Non-pigmented ciliary epithelial cell (primary cell): ENCODE results near the gene MCM5.
A peak's percentile ranks its signal among the peaks of the same experiment; 100 is the strongest.

ENCODE experiments used
- DNase-seq: peaks from one replicate; pipeline ENCODE4 v3.0.0-alpha.2; 2010; ENCODE audit warnings: low read depth

MCM5 gene

DNA sequence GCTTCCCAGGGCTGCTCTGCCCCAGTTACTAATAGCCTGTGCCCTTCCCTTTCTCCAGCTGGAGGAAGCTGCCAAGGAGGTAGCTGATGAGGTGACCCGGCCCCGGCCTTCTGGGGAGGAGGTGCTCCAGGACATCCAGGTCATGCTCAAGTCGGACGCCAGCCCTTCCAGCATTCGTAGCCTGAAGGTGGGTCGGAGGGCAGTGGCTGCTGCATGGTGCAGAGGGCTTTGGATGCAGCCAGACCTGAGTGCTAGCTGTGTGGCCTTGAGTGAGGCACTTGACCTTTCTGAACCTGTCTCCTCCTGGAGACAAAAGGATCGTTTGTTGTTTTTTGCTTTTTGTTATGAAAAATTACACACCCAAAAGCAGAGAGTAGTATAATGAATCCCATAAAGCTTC is 3.4 kb downstream of the MCM5 start:
- no peak for DNase-seq

DNA sequence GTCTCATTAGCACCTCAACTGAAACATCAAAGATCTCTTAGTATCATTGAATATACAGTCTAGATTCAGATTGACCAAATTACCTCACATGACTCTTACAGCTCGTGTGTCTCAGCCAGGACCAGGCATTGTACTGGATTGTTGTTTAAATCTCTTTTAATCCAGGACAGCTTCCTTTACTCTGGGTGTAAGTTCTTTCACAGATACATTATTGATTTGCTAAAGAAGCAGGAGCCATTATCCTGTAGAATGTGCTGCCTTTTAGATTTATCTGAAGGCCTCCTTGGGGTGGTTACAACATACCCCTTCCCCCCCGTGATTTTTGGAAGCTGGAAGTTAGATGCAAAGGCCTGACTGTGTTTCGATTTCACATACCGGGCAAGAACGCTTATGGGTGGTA is 4.2 kb downstream of the MCM5 start:
- DNase-seq: no peak

DNA sequence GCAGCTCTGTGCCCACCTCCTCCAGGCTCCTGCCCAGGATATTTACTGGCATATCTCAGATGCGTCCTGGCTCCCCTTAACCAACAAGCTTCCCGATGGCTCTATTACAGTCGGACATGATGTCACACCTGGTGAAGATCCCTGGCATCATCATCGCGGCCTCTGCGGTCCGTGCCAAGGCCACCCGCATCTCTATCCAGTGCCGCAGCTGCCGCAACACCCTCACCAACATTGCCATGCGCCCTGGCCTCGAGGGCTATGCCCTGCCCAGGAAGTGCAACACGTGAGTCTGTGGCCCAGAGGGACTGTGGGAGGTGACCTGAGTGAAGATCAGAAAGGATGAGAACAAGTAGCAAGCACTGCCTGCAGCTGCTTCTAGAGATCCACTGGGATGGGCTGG is 6.5 kb downstream of the MCM5 start:
- DNase-seq: no peak

DNA sequence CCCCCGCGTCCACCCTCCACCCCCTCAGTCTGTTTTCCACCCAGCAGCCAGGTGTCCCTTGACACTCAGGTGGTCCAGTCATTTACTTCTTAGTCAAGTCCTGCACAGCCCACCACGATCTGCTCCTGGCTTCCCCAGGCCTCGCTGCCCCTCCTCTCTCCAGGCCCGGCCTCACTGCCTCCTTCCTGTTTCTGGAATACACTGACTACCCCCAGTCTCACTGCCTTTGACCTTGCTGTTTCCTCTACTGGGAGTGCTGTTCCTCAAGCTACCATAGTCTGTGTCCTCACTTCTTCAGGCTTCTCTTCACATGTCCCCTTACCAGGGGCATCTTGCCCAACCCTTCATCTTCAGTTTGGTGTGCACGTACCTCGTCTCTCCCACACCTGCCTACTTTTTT is 7.4 kb downstream of the MCM5 start:
- DNase-seq: no peak

GRCh38 chr22:35409783-35410662 is 10.1 kb downstream of the MCM5 start:
- no peak for DNase-seq

- no peak for DNase-seq
Observed at GRCh38 chr22:35410663-35411034, 10.7 kb downstream of the MCM5 start.

DNA sequence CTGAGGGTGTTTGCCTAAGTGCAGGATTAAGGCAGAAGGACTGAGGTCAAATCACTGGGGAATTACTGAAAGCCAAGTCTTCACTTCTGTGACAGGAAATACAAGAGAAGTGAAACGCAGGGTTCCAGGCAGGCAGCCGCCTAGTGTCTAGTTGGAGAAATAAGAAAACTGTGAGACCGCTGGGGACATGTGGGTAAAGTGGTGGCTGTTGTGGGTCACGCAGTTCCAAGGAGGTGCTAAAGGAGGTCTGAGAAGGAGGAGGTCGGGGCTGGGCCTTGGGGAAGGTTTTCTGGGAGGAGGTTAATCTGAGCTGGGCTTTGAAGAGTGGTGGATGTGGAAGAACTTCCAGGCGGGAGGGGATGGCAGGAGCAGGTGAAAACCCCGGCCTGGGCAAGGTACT is 11.2 kb downstream of the MCM5 start:
- no peak for DNase-seq

- no peak for DNase-seq
Observed at GRCh38 chr22:35413624-35414023, 13.7 kb downstream of the MCM5 start.

GRCh38 chr22:35417606-35418005 is 17.7 kb downstream of the MCM5 start:
- DNase-seq: no peak

DNA sequence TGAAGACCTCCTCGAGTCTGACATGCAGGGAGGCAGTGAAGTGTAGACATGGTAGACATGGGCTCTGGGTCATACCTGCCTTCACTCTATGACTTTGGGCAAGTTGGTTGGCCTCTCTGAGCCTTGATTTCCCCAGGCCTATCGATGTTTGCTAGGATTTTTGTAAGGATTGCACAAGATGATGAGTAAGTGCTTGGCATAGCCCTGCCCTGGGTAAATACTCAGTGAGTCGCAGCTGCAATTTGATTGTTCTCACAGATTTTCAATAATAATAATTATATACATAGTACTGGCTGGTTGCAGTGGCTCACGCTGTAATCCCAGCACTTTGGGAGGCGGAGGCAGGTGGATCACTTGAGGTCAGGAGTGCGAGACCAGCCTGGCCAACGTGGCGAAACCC is 18.1 kb downstream of the MCM5 start:
- no peak for DNase-seq

GRCh38 chr22:35418731-35419130 is 18.8 kb downstream of the MCM5 start:
- no peak for DNase-seq

DNA sequence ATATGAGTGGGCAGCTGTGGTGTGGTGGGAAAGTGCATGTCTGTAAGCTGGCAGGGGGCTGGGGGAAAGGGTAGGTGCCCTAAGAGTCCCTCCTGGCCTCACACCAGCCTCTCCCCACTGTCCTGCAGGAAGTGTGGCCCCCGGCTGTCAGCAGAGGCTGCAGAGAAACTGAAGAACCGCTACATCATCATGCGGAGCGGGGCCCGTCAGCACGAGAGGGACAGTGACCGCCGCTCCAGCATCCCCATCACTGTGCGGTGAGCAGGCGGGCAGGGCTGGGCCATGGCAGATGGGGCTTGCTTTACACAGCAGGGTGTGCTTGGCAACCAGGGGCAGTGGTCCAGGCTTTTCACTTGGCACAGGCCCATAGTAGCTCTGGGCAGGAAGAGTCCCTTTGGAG is 19.8 kb downstream of the MCM5 start:
- DNase-seq: no peak

- no peak for DNase-seq
Observed at GRCh38 chr22:35421121-35421520, 21.2 kb downstream of the MCM5 start.

GRCh38 chr22:35422145-35422544 is 22.2 kb downstream of the MCM5 start:
- DNase-seq: no peak

GRCh38 chr22:35422936-35423335 is 23.0 kb downstream of the MCM5 start:
- no peak for DNase-seq

GRCh38 chr22:35424081-35424480 is 24.1 kb downstream of the MCM5 start:
- no peak for DNase-seq

DNA sequence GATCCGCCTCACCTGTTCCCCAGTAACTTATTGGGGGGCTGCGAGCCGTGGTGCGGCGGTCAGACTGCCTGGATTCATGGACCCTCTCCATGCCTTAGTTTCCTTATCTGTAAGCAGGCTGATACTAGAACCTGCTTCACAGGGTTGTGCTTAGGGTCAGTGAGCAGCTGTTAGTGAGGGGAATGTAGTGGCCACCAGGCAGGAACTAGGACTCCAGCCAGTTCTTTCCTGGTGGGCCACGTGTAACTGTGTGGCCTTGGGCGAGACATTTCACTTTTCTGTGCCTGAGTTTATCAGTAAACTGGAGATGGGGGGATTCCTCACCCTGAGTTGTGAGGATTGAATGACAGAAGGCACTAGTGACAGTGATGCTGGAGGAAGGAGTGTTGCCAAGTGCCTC is 24.8 kb downstream of the MCM5 start:
- no peak for DNase-seq

- DNase-seq: no peak
Observed at GRCh38 chr22:35425546-35425945, 25.6 kb downstream of the MCM5 start.

- DNase-seq: no peak
Observed at GRCh38 chr22:35425971-35426800, 26.2 kb downstream of the MCM5 start.

GRCh38 chr22:35426801-35427140 is 26.8 kb downstream of the MCM5 start:
- no peak for DNase-seq

GRCh38 chr22:35430897-35431322 is 31.0 kb downstream of the MCM5 start:
- peak; percentile 52 for DNase-seq

GRCh38 chr22:35431483-35432227 is 31.7 kb downstream of the MCM5 start:
- no peak for DNase-seq
